ENCODE measurements around the gene FBN1.
A peak's percentile ranks its signal among the peaks of the same experiment; 100 is the strongest.

Gene FBN1

GRCh38 chr15:48607846-48608245 is 37.7 kb downstream of the FBN1 start:
- TF ChIP-seq CTCF (IDR thresholded peaks at IDR 0.05; ENCODE audit: low read depth, low read length, missing control alignments): no peak
- no peak overlapping the region for H3K4me3 ChIP-seq (ENCODE audit: low read depth, low read length)
- DNase-seq (ENCODE audit: low read depth): no peak
- in situ Hi-C loops (cut with HindIII; ENCODE audit: low sequenced_read_pairs): no loop called here

GRCh38 chr15:48604567-48604966 is 40.9 kb downstream of the FBN1 start:
- H3K4me3 ChIP-seq (ENCODE audit: low read depth, low read length): no peak overlapping the region
- DNase-seq (ENCODE audit: low read depth): no peak
- no peak for TF ChIP-seq CTCF (IDR thresholded peaks at IDR 0.05; ENCODE audit: low read depth, low read length, missing control alignments)
- in situ Hi-C loops (cut with HindIII; ENCODE audit: low sequenced_read_pairs): loop anchor here (5.0 kb wide), 1 partner anchor 48 kb away; no protein-coding TSS in a partner anchor

DNA sequence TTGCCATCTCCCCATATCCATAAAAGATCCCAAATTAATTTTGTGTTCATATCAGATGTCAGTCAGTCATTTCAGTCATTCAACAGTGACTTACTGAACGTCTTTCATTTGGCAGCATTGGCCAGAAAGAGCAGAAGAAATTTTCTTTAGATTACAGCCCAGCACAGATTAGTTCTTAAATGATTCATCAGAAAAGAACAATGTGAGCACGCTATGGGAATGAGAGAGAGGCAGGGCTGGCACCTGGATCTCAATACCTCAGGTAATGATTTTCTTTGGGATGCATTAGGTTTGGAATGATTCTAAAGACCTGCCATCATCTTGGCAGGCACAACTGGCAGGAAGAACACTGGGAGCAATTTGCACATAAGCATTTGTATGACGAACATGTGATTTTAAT is 41.6 kb downstream of the FBN1 start:
- no peak for DNase-seq (ENCODE audit: low read depth)
- TF ChIP-seq CTCF (IDR thresholded peaks at IDR 0.05; ENCODE audit: low read depth, low read length, missing control alignments): no peak
- H3K4me3 ChIP-seq (ENCODE audit: low read depth, low read length): no peak overlapping the region
- in situ Hi-C loops (cut with HindIII; ENCODE audit: low sequenced_read_pairs): loop anchor here (5.0 kb wide), 1 partner anchor 48 kb away; no protein-coding TSS in a partner anchor

GRCh38 chr15:48603123-48603500 is 42.4 kb downstream of the FBN1 start:
- in situ Hi-C loops (cut with HindIII; ENCODE audit: low sequenced_read_pairs): loop anchor here (5.0 kb wide), 1 partner anchor 49 kb away; no protein-coding TSS in a partner anchor
- no peak for DNase-seq (ENCODE audit: low read depth)
- H3K4me3 ChIP-seq (ENCODE audit: low read depth, low read length): no peak overlapping the region
- TF ChIP-seq CTCF (IDR thresholded peaks at IDR 0.05; ENCODE audit: low read depth, low read length, missing control alignments): no peak

- TF ChIP-seq CTCF (IDR thresholded peaks at IDR 0.05; ENCODE audit: low read depth, low read length, missing control alignments): no peak
- peak; percentile 70 for DNase-seq (ENCODE audit: low read depth)
- in situ Hi-C loops (cut with HindIII; ENCODE audit: low sequenced_read_pairs): loop anchor here (5.0 kb wide), 1 partner anchor 50 kb away; no protein-coding TSS in a partner anchor
- no peak overlapping the region for H3K4me3 ChIP-seq (ENCODE audit: low read depth, low read length)
Observed at GRCh38 chr15:48602358-48603122, 43.0 kb downstream of the FBN1 start.

GRCh38 chr15:48601095-48601494 is 44.4 kb downstream of the FBN1 start:
- no peak for DNase-seq (ENCODE audit: low read depth)
- in situ Hi-C loops (cut with HindIII; ENCODE audit: low sequenced_read_pairs): loop anchor here (5.0 kb wide), 1 partner anchor 51 kb away; no protein-coding TSS in a partner anchor
- TF ChIP-seq CTCF (IDR thresholded peaks at IDR 0.05; ENCODE audit: low read depth, low read length, missing control alignments): no peak
- no peak overlapping the region for H3K4me3 ChIP-seq (ENCODE audit: low read depth, low read length)
